SIG-M5 treated with dmso at 0.1 percent for 504 hours (cell line): ENCODE data around the gene SLC9A9.
A peak's percentile ranks its signal among the peaks of the same experiment; 100 is the strongest.
"Not testable (repeated sequence)": the region's sequence is repeated elsewhere in the genome, so short reads cannot be mapped to it uniquely, and the experiment has no call there.

Experiments used
- DNase-seq: peaks from one replicate; lab custom pipeline; 2025; ENCODE audit not compliant: unreplicated experiment; lab: John Stamatoyannopoulos, UW

SLC9A9 gene

DNA sequence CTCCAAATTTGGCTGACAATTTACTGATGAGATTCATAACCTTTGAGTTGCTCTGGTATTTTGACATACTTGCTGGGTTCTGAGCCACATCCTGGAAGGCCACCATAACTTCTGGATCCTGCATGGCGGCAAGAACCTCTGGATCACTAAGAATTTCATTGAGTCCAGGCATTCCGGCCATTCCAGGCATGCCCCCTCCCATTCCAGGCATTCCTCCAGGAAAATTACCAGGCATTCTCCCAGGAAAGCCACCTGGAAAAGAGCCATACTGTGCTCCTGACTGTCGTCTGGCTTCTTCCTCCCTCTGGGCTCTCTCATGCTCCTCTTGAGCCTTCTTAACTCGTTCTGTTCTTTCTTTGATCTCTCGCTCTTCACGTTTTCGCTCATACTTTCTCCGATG lies 331.1 kb downstream of the SLC9A9 start:
- DNase-seq = not testable (repeated sequence)

DNA sequence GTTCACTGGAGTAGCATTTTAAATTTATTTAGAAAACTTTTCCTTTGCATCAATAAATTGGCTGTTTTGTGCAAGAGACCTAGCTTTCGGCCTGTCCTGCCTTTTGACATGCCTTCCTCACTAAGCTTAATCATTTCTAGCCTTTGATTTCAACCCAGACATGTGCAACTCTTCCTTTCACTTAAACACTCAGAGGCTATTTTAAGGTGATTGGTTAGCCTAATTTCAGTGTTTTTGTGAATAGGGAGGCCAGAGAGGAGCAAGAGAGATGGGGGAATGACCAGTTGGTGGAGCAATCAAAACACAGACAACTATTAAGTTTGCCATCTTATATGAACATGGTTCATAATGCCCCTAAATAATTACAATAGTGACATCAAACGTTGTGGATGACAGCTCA lies 333.4 kb downstream of the SLC9A9 start:
- DNase-seq = no peak

DNA sequence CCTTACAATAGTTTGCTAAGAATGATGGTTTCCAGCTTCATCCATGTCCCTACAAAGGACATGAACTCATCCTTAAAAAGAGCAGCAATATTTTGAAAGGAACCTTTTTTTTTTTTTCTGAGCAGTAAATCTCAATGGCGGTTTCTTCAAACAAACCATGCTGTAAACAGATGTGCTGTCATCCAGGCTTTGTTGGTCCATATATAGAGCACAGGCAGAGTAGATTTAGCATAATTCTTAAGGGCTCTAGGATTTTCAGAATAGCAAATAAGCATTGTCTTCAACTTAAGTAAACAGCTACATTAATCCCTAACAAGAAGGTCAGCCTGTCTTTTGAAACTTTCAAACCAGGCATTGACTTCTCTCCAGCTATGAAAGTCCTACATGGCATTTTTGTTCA lies 334.2 kb downstream of the SLC9A9 start:
- no peak for DNase-seq

DNA sequence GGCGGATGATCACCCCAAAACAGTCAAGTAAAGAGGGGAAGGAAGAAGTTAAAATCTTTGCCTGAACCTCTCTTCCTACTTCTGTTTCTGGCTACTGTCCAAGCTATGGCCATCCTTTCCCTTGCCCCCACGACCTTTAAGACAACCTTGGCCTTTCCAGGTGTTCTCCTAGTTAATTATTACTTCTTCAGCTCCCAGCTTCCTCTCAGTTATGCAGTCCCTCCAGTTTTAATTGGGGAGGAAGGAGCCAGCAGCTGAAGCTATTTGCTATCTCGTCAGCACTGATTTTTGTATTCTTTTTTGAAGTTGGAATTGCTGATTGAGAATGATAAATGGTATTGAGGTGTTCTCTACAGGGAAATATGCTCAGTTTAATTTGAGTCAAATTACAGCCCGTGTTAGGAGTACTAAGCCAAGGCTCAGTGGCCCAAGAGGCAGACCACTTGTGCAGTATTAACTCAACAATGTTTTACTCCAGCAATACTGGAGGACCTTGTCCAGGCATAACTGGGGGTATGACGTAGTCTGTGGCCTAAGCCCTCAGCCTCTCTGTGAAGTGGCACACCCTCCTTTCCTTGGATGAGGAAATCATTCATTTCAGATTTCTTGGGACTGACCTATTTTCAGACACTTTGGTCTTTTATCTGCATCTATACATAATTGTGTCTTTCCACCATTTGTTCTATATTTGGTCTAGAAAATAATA lies 336.9 kb downstream of the SLC9A9 start:
- no peak for DNase-seq

DNA sequence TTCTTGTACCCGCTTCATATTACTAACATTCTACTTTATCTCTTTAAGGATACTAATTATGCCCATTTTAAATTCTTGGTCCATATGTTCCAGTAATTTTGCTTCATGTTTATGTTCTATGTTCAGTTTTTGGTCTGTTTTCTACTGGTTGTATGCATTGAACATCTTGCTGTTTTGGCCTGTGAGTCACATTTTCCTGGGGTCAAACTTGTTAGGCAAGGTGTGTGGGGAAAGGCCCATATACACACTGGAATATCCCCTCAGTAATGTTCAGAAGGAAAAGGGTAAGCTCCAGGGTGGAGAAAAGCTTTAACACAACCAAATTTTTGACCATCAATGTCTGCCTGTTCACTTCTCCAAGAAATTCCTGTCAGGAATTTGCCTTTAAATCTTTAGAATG lies 337.7 kb downstream of the SLC9A9 start:
- DNase-seq = no peak

DNA sequence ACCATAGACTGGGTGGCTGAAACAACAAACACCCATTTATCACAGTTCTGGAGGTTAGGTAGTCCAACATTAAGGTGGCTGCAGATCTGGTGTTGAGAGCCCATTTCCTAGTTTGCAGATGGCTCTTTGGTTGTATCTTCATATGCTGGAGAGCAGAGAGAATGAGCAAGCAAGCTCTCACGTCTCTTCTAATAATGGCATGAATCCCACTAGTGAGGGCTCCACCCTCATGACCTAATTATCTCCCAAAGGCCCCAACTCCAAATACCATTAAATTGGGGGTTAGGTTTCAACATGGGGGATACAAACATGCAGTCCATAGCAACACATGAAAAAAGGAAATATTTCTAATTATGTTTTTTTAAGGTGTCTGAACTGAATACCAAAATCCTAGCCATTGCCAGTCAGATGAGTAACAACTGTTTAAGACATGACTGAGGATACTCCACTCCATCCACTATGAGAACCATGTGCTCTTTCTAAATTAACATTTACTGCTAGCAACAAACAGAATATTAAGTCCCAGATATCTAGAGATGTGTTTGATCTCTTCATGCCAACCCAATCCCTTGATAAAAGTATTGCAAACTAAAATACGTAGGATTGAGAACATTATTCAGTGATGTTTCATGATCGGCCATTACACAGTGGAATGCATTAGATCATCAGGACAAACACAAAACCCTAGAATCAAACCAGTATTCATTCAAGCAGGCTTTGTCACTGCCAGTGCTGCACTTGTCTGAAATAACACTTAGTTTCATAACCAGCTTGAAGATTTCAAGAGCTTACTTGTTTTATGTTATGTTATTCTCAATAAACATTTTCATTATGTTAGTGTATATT lies 340.3 kb downstream of the SLC9A9 start:
- DNase-seq = no peak

DNA sequence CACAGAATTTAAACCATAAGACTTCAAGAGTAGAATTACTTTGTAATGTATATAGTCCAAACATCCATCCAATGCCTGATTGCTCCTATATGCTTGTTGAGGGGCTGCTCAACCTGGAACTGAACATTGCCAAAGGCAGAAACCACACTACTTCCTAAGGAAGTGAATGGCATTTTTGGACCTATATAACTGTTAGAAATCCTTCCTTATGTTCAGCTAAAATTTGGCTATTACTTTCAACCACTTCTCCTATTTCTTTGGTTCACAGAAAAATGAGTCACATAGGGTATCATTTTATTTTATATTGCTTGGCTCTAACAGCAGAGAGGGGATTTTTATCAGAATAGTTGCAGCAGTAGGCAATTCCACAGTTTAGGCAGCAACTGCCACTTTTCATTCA lies 342.1 kb downstream of the SLC9A9 start:
- DNase-seq = peak; percentile 17

DNA sequence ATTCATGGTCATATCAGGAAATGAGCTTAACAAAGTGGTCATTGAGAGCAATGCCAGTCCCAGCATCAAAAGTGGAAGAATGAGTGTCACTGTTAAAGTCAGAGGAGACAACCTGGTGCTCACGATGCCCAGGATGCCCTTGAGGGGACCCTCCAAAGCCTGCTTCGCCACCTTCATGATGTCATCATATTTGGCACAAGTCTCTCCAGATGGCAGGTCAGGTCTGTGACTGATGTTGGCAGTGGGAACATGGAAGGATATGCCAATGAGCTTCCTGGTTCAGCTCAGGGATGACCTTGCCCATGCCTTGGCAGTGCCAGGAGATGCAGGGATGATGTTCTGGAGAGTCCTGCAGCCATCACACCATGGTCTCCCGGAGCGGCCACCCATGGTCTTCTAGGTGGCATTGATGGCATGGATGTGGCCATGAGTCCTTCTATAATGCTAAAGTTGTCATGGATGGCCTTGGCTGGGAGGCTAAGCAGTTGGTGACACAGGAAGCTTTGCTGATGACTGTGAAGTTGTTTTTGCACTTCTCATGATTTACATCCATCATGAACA lies 344.9 kb downstream of the SLC9A9 start:
- no peak for DNase-seq

DNA sequence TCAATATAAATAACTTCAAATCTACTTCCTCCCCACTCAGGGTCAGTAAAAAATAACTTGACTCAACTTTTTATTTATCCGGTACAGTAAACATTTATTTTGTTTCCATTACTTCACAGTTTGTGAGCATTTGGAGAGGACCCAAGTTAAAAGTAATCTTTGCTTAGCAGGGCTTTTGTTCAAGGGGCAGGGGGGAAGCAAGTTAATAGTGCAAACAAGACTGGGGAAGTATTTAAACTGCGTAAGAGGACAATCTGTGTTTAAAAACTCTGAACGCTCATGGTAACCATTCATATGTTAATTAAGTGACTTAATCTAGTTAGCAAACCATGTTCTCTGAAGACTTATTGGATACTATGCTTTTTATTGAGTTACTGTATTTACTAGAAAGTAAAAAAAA lies 346.2 kb downstream of the SLC9A9 start:
- DNase-seq = no peak

DNA sequence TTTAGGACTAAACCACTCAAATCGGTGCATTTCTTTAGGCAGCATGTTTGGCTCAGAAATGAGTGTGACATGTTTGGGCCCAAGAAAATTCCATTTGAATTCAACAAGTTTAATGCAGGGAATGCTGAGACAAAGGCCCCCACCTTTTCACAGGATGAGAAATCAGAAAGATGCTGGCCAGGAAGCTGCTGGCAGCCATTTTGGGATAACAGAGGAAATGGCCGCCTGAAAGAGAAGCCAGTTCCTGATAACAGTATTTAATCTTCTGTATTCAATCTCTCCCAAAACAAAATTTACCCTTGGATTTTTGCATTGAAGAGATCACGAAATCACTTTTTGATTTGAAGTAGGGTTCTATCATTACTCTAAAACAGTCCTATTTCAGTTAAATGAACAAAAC lies 350.9 kb downstream of the SLC9A9 start:
- DNase-seq = no peak

DNA sequence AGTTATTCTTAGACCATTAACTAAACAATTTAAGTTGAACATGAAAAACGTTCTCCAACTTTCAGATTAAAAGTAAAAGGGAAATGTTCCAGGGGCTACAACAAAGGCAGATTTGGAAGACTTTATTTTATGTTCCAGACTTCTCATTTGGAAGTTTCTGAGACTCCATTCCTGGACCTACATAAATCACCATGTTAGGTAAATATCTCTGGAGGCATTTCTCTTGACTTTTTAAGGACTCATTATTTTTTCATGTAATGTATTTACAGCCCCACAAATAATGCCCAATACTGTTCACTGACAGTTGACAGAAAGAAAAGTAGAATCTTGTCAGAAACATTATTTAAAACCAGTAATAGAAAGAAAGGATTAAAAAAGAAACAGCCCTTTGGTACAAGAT lies 352.1 kb downstream of the SLC9A9 start:
- no peak for DNase-seq

DNA sequence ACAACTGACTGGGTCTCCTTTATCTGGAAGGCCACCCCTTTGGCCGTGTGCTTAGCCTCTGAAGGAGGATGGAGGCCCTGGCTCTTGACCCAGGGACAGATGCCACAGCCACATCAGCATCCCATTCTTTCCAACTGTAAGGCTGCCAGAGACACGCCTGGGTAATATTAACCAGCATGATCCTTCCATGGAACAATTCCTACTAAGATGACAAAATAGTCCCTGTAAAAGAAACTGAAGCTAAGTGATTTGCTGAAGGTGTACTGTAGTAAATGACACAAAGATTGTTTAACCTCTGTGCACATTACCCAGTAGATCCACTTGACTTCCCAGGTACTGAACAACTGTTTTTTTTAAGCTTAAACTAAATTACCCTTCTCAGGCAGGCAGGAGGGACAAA lies 352.7 kb downstream of the SLC9A9 start:
- no peak for DNase-seq

DNA sequence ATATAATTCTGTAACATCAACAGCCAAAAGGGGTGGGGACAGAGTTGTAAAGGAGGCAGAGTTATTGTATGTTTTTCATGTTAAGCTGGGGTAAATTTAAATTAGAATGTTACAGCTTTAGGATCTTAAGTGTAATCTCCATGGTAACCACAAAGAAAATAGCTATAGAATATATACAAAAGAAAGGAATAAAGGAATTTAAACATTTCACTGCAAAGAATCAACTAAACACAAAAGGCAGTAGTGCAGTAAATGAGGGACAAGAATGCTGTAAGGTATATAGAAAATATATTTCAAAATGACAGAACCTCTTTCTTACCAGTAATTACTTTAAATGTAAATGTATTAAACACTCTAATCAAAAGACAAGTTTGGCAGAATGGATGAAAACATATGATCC lies 361.7 kb downstream of the SLC9A9 start:
- DNase-seq = no peak

DNA sequence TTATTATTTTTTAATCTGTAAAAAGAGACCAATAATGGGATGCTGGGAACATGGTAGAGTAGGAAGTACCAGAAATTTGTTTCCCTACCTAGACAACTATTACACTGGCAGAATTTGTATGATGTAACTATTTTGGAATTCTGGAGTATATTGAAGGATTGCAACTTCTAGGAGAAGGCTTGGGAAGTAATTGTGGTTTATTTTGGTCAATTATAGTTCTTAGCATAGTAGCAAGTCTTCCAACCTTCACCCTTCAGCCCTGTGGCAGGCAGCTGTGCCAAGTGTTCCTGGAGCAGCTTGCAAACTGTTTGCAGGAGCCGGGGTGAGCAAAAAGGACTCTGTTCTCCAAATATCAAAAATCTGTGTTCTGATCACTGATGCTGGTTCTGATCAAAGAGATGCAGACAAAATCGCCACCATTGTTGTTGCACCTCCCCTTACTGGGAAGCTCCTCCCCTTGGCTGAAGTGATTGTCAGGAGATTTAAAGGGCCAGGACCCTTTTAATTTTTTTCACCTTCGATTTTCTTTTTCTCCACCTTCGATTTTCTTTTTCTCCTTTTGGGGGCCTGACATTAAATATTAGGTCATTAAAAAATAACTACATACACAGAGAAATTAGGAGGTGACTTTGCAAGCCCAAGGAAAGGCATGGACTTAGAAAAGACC lies 363.3 kb downstream of the SLC9A9 start:
- DNase-seq = no peak

DNA sequence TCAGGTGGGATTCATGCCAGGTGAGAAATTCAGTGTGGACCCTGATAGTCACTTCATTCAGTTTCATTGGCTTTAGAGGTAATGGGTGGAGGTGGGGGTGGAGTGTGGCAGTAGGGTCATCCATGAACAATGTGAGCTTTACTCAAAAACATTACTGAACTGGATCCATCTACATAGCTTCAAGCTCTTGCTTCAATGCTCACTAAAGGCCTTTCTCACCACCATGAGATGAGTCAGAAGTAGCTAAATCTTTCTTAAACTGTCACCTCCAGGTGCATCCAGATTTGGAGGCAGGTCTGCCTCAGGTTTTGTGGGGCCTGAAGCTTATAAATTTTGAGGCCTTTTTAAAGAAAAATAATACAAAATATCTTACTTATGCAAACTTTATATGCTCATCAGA lies 365.1 kb downstream of the SLC9A9 start:
- no peak for DNase-seq

DNA sequence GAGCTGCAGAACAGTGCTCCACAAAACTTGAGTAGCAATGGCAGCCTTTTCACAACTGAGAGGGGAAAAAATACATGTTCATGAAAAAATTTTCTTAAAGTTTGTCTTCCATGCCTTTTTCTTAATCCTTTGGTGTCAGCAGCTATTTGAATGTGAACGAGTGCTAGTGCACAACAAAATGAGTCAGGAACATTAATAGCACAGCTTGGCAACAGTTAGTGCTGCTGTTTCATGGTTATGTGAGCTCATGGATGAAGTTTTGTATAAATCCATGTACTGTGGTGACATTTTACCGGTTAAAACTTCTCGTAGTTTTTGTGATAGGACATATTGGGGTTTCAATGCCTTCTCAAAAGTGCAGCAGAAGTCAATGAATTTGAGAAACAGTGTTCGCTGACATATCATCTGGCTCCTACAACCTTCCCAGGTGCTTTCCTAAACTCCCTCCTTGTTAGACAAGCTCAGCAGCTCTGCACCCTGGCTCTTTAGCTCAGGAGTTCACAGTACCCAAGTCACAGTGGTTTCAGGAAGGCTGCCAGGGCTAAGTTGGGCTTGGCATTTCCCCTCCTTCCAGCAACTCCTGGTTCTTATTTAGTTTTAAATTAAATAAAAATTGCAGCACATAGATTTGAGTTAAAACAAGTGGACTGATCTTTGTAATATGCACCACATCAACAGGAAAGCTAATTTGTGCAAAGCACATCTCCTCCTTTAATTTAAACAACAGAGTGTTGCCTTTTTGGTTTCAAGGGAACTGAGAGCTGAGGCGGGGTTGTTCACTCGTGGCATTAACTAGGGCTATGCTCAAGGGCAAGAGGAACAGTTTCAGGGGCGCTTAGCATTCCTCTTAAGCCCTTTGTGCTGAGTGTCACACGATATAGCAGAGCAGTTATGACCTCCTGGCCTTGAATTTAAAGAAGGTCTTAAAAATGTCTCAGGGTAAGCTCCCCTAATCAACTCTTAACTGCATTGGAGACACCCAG lies 365.9 kb downstream of the SLC9A9 start:
- DNase-seq = no peak

DNA sequence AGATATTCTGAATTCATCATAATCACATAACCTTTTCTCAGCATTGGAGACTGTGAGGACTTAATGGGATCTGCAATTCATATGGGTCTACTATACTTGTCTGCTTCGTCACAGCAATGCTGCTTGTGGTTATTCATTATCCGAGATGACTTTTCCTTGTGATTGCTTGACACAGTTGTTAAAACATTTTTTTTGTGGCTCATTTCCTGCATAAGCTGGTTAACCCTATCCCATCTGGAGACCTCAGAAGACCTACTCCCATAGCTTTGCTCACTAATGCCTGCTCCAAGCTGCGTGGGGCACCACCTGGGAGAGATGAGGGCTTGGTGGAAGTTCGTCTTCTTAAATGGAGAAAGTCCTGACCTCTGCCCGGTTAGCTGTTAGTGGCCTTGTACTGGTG lies 367.9 kb downstream of the SLC9A9 start:
- DNase-seq = no peak

DNA sequence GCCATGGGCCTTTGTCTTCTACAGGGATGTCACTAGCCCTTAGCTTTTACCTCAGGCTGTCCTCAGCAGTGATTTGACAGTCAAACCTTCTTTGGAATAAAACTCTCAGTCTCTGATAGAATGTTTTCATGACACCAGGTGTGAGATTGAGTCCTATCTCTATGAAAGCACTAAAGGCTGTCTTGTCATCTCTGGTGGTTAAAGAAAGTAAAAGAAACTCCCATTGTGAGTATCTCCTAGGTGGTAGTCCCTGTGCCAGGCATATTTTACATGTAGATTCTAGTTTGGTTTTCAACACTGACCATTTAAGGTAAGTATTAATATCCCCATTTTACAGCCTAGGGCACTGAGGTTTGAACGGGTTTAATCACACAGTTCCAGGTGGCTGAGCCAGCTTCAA lies 368.5 kb downstream of the SLC9A9 start:
- DNase-seq = no peak

DNA sequence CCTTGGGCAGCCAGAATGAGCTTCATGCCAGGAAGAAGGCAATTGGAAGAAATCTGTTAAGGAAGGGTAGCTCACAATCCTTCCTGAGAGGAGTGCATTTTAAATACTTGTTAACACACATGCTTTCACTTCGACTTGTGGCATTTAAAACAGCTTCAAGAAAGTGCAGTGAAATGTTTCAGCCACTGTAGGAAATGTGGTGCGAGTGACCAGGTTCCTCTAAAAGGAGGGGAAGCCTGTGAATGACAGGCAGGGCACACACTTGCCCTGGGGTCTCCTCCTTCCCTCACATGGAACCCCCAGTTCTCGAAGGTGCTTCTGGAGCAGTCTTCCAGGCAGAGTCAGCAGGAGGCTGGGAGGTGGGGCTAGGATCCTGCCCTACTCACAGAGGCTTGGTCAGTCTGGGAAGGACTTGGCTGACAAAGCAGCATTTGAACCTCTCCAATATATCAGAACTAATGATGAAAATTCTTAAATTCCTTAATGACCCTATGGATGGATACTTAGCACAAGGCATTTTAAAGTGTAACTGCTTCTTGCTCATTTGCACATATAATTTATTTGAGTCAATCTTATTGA lies 370.1 kb downstream of the SLC9A9 start:
- DNase-seq = no peak

DNA sequence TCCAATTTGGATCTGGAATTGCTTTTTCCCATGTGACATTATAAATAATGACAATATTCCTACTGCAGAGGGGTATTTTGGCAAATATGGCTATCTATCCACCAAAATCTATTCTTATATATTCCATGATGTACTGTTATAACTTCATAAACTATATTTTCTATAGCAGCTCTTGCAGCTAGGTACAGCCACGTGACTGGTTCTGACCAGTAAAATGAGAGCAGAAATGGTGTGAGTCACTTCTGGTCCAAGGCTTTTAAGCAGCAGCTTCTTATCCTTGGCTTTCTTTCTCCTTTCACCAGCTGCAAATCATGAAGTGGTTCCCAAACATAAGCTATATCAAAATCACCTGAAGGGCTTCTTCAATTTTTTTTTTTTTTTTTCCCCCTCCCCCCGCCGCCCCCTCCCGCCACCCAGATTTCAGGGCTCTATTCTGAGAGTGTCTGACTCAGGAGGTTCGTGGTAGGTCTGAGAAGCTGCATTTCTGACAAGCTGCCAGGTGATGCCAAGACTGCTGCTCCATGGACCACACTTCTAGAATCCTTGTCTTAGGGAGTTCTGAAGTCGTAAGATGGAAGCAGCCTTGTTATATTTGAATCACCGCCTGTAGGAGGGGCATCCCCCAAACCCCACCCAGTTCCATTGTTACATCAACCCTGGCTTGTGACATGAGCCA lies 371.2 kb downstream of the SLC9A9 start:
- no peak for DNase-seq
